D721Med (cell line): ENCODE measurements around the gene ROMO1.
A peak's percentile ranks its signal among the peaks of the same experiment; 100 is the strongest.
"Not testable (repeated sequence)": the region's sequence is repeated elsewhere in the genome, so short reads cannot be mapped to it uniquely, and the experiment has no call there.

Experiments
- DNase-seq: peaks from one replicate; pipeline ENCODE4 v3.0.0; 2011; ENCODE audit warnings: low spot score; ENCODE audit not compliant: insufficient read length
- FAIRE-seq: peaks from 2 replicates; lab custom pipeline; 2011; peaks lifted over from hg19 to GRCh38; lab: Jason Lieb, UNC
- CTCF ChIP-seq: IDR thresholded peaks from 2 replicates; pipeline ENCODE4 v1.5.1; 2012; ENCODE audit warnings: mild to moderate bottlenecking, control low read depth; ENCODE audit not compliant: insufficient read depth; ENCODE audit errors: missing control alignments

Gene ROMO1

GRCh38 chr20:35708502-35708901, 9.3 kb downstream of the ROMO1 start:
- FAIRE-seq (peak; percentile 74), DNase-seq (no peak)
- no peak for TF ChIP-seq CTCF

GRCh38 chr20:35709259-35709658, 10.1 kb downstream of the ROMO1 start:
- no peak for TF ChIP-seq CTCF
- no peak for DNase-seq
- FAIRE-seq, result no peak

- TF ChIP-seq CTCF, result no peak
- no peak for DNase-seq
- no peak for FAIRE-seq
Observed at GRCh38 chr20:35710039-35710438, 10.8 kb downstream of the ROMO1 start.

DNA sequence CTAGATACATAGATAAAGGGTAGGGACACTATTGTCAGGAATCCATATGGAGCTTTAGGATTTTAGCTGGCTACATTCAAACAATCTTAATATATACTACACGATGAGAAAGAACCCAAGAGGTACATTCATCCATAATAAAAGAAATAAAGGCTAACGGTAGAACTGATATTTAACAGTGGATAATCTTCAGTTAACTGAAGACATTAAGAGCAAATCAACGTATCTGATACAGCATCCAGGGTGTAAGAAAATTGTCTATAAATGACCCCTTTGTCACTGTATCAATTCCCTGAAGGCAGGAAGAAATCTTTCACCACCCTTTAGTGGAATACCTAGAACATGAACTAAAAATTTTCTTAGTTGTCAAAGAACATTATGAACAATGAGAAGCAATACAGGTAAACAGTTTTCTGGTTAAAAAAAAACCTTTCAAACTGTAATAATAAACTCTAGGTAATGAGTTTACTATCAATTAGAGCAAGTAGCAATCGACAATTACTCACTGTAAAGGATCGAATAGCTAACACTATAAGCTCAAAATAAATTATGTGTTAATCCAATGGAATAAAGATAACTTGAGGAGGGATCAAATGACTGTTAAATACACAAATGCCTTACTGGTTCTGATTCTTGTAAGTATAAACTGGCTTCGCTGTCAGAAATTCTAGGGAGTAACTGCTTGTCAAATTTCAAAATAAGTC, 11.8 kb downstream of the ROMO1 start:
- no peak for TF ChIP-seq CTCF
- DNase-seq (no peak), FAIRE-seq (no peak)

GRCh38 chr20:35711588-35712209, 12.5 kb downstream of the ROMO1 start:
- no peak for FAIRE-seq
- no peak for TF ChIP-seq CTCF

DNA sequence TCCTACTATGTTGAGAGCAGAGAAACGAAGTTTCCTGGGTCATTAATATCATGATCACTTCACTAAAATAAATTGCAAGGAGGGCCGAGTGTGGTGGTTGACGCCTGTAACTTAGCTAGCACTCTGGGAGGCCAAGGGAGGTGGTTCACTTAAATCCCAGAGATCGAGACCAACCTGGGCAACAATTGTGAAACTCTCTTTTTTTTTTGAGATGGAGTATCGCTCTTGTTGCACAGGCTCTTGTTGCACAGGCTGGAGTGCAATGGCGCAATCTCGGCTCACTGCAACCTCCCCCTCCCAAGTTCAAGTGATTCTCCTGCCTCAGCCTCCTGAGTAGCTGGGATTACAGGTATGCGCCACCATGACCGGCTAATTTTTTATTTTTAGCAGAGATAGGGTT, 13.9 kb downstream of the ROMO1 start:
- FAIRE-seq, DNase-seq: not testable (repeated sequence)

More at GRCh38 chr20:35711588-35712209, 12.5 kb downstream of the ROMO1 start:
- no peak for DNase-seq

DNA sequence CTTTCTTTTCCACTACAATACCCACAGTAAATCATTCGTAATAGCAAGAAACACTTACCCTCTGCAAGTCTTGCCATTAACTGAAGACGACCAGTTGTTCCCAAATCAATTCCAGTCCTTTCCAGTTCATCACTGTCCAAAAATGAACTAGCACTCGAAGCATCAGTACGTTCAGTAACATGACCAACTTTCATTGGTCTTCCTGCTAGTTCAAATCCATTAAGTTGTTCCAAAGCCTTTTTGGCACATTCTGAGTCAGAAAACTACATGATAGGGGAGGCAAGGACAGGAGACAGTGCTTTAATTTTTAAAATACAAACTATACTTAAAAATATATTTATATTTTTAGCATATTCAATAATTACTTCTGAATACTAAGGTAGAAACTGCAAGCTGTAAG, 14.9 kb downstream of the ROMO1 start:
- no peak for DNase-seq
- FAIRE-seq, result no peak
- no peak for TF ChIP-seq CTCF
